Sciatic nerve (tissue), 2 donors: Measurements from ENCODE around the gene RBMS3. TPM values are rescaled to one million over a fixed set of nuclear protein-coding genes. Genes with fewer than 3 reads are reported as not detected.
A peak's percentile ranks its signal among the peaks of the same experiment; 100 is the strongest.
"Not testable (repeated sequence)": the region's sequence is repeated elsewhere in the genome, so short reads cannot be mapped to it uniquely, and the experiment has no call there.

Source experiments
- ATAC-seq: fragments of 200-7000 bp; cut with Tn5 transposase; one replicate; pipeline ENCODE4 v1.9.1; 2020; ENCODE audit warnings: mild to moderate bottlenecking, moderate library complexity
- DNase-seq: peaks from one replicate; pipeline ENCODE4 v3.0.0-alpha.2; 2020; ENCODE audit warnings: low spot score
- intact Hi-C: fragments of 100-400 bp; cut with DNase I; formaldehyde crosslinking; loops from one replicate; pipeline ENCODE4 v1.14.2; 2022
- total RNA-seq: library from RNA; stranded (reverse); fragmentation: NEBNext Ultra II Directional; extraction: Animal tissue kit (Norgen Biotek cat#: 25700); gene quantifications from one replicate; pipeline ENCODE4 v1.2.1, GENCODE V29; 2021
- donor health status: DM: no; HTN: no; CAD: no.
- donor health status: DM: no; HTN: no; CAD: no.

The RBMS3 gene
- total RNA-seq, 1 donor from 2014 or later, result 161 TPM

- intact Hi-C loops, result no loop called here
- DNase-seq, result no peak
- no peak for ATAC-seq
Observed at GRCh38 chr3:29332195-29332637, 51.3 kb downstream of the RBMS3 start.

- DNase-seq (no peak), ATAC-seq (no peak)
- intact Hi-C loops, result no loop called here
Observed at GRCh38 chr3:29333576-29333975, 52.7 kb downstream of the RBMS3 start.

- intact Hi-C loops, result no loop called here
- ATAC-seq, result no peak
- no peak for DNase-seq
Observed at GRCh38 chr3:29334706-29335105, 53.8 kb downstream of the RBMS3 start.

DNA sequence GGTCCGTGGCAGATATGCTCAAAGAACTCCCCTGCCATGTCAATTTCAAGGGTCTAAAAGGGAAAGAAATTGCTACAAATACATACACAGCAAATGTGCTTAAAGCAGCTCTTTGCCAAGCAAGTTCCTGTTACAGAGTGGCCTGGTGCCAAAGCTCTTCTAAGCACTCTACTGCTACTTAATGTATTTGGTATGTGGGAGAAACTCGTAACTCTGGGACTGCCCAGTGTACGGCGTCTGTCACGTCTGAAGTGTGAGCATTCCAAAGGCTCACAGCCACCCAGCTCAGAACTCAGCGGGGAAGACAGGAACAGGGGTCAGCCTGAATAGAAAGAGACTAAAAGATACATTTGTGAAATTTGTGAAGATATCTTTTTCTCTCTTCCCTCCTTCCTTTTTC lies 54.6 kb downstream of the RBMS3 start:
- ATAC-seq (peak; percentile 85), DNase-seq (peak; percentile 80)
- intact Hi-C loops, result no loop called here

- intact Hi-C loops, result no loop called here
- ATAC-seq (no peak), DNase-seq (no peak)
Observed at GRCh38 chr3:29335943-29336342, 55.1 kb downstream of the RBMS3 start.

- ATAC-seq, result no peak
- intact Hi-C loops, result no loop called here
- DNase-seq, result no peak
Observed at GRCh38 chr3:29337565-29337964, 56.7 kb downstream of the RBMS3 start.

DNA sequence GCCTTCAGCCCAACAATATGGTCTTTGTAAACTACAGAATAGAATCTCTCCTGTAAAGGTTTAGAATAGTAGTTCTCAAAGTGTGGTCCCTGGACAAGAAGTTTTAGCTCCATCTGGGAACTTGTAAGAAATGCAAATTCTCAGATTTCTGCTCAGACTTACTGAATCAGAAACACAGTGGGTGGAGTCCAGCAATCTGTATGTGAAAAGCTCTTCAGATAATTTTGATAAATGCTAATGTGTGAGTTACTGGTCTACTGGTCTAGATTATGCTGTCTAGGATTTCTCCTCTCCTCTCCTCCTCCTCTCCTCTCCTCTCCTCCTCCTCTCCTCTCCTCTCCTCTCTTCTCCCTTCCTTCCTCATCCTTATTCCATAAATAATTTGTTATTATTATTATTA lies 57.5 kb downstream of the RBMS3 start:
- ATAC-seq, result no peak
- DNase-seq, result no peak
- intact Hi-C loops, result no loop called here

GRCh38 chr3:29339016-29339833 lies 58.4 kb downstream of the RBMS3 start:
- ATAC-seq, result no peak
- DNase-seq, result no peak
- intact Hi-C loops, result no loop called here

GRCh38 chr3:29344154-29344553 lies 63.3 kb downstream of the RBMS3 start:
- intact Hi-C loops, result no loop called here
- ATAC-seq, result peak; percentile 64
- no peak for DNase-seq

DNA sequence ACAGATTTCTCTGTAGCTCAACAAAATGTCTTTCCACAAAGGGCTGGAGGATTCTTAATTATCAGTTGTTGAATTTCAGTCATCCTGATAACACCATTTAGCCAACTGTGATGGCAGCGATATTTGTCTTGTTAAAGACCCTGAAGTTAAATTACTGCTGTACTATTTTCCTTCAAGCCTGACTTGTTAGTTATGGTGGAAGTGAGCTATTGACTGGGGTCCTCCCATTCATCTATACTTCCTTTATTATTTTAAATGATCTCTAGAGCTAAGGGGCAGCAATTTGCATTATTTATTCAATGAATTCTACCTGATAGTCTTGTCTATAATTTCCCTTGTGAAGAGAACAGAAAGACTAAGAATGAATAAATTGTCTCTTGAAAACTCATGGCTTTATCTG lies 64.1 kb downstream of the RBMS3 start:
- ATAC-seq, result no peak

DNA sequence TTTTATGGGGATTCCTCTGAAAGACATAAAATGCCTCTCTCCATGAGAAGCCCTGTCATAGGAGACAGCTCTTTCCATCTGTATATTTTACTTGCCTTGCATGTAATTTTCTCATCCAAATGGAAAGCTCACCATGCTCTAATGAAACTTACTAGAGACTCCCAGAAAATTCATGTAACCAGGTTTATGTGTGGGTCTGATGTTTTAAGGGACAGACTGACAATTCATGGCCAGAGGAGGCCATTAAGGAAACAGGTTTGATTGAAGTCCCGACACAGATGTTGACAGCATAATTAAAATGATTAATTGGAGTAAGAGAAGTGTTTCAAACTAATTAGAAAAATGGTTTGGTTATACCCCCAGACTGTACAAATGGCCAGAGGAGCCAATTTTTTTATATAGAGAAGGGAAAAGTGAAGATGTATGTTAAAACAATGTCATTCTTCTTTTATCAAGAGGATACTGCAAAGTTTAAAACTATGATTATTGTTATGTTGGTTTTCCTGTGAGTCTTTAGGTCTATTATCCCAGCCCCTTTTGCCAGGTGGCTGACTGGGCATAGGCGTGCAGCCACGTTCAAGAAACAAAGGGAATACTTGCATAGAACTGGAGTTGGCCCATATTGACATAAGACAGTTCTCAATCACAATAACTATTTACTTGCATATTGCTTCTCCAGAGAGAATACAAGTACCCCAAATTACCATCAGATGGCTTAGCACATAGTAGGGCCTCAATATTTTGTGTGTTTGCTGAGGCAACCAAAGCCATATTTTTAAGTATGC lies 64.8 kb downstream of the RBMS3 start:
- ATAC-seq, result no peak

More for the DNA sequence above, 64.1 kb downstream of the RBMS3 start:
- intact Hi-C loops, result no loop called here
- no peak for DNase-seq

DNA sequence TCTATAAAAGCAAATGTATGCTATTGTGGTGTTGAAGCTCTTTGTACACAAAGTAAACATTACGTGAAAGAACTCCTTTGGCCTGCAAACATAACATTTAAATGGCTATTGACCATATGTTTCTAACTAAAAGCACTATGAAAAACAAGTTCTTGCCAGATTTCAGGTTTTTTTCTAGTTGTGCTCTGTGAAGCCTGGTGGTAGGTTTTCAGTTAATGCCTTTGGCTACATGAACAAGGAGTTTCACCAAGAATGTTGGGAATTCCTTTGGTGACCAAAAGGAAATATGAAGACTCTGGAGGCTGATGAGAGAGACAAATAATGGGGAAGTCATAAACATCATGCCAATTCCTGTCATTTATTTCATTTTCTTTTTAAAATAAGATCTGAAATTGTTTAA lies 66.0 kb downstream of the RBMS3 start:
- DNase-seq (no peak), ATAC-seq (no peak)
- intact Hi-C loops, result no loop called here

More for the DNA sequence above, 64.8 kb downstream of the RBMS3 start:
- intact Hi-C loops, result no loop called here
- DNase-seq, result no peak

- DNase-seq (no peak), ATAC-seq (no peak)
- intact Hi-C loops, result no loop called here
Observed at GRCh38 chr3:29347412-29347811, 66.5 kb downstream of the RBMS3 start.

- DNase-seq, result no peak
- no peak for ATAC-seq
- intact Hi-C loops, result no loop called here
Observed at GRCh38 chr3:29348316-29348715, 67.4 kb downstream of the RBMS3 start.

DNA sequence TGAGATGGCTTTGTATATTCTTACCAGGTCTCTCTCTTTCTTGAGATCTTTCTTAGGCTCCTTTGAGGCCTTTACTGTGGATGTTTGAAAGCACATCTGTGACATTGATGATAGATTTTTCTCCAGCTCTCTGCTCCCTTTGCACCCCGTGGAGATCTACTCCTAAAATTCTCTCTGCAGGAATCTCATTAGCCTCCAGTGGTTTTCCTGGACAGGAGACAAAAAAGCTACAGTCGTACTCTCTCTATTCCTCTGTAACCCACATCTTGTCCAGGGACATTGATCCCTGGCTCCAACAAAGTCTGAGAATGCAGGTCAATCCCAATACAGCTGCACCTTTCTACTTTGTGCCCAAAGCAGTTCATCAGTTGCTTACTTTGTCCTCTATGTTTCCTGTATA lies 68.2 kb downstream of the RBMS3 start:
- intact Hi-C loops, result no loop called here
- no peak for DNase-seq
- ATAC-seq, result peak; percentile 10

GRCh38 chr3:29353807-29354206 lies 72.9 kb downstream of the RBMS3 start:
- ATAC-seq, result no peak
- intact Hi-C loops, result no loop called here
- no peak for DNase-seq

DNA sequence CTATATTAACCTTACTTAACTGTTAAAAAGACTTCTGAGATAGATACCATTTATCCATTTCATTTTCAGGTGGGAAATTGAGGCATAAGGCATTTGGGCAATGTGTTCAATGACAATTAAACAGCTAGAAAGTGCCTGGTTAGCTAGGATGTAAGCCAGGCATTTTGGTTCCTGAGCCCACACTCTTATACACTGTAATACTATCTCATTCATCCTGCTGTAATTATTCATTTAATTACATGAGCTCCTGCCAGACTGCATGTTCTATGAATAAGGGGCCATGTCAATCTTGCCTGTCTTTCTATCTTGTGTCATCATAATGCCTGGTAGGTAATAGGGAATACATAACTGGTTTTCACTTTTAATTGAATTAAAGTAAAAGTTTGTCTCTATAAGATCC lies 74.0 kb downstream of the RBMS3 start:
- ATAC-seq, result no peak
- intact Hi-C loops, result no loop called here
- DNase-seq, result no peak

- no peak for DNase-seq
- intact Hi-C loops, result no loop called here
- ATAC-seq, result no peak
Observed at GRCh38 chr3:29356062-29356461, 75.2 kb downstream of the RBMS3 start.

- DNase-seq, ATAC-seq, intact Hi-C loops: not testable (repeated sequence)
Observed at GRCh38 chr3:29360289-29360688, 79.4 kb downstream of the RBMS3 start.

GRCh38 chr3:29363110-29363509 lies 82.2 kb downstream of the RBMS3 start:
- intact Hi-C loops, result no loop called here
- no peak for DNase-seq
- ATAC-seq, result peak; percentile 68
